Neural cell (in vitro differentiated cells): ENCODE results near the gene MIGA1. TPM values are rescaled to one million over a fixed set of nuclear protein-coding genes. Genes with fewer than 3 reads are reported as not detected.
"Not testable (repeated sequence)": the region's sequence is repeated elsewhere in the genome, so short reads cannot be mapped to it uniquely, and the experiment has no call there.

Experiments
- H2AFZ ChIP-seq: fragments of 200-600, 300-800 bp; sonication (generic), shearing (Covaris generic); 2 replicates; pipeline ENCODE4 v1.6.0; 2014; ENCODE audit warnings: low read depth, mild to moderate bottlenecking, antibody characterized with exemption, low read length, moderate library complexity
- H3F3A ChIP-seq: fragments of 200-600 bp; shearing (Covaris generic); 2 replicates; pipeline ENCODE4 v1.6.1; 2016; ENCODE audit warnings: mild to moderate bottlenecking, moderate library complexity, mixed read lengths, antibody characterized with exemption, low read length; ENCODE audit not compliant: insufficient read depth, poor library complexity, severe bottlenecking
- H3K27ac ChIP-seq: fragments of 200-600, 300-800 bp; sonication (generic), shearing (Covaris generic); 2 replicates; pipeline ENCODE4 v1.5.1; 2014; ENCODE audit warnings: mild to moderate bottlenecking, low read length, moderate library complexity
- H3K27me3 ChIP-seq: fragments of 300-800, 200-600 bp; sonication (generic), shearing (Covaris generic); 2 replicates; pipeline ENCODE4 v1.6.0; 2014; ENCODE audit warnings: mild to moderate bottlenecking, low read depth, low read length, moderate library complexity; ENCODE audit not compliant: insufficient read depth
- H3K36me3 ChIP-seq: fragments of 300-800, 200-600 bp; sonication (generic), shearing (Covaris generic); 2 replicates; pipeline ENCODE4 v1.5.1; 2014; ENCODE audit warnings: mild to moderate bottlenecking, antibody characterized with exemption, low read length, moderate library complexity; ENCODE audit not compliant: insufficient read depth
- H3K4me2 ChIP-seq: fragments of 300-800, 200-600 bp; sonication (generic), shearing (Covaris generic); 2 replicates; pipeline ENCODE4 v1.6.0; 2014; ENCODE audit warnings: mild to moderate bottlenecking, low read length
- H3K4me3 ChIP-seq: fragments of 300-800, 200-600 bp; sonication (generic), shearing (Covaris generic); 2 replicates; pipeline ENCODE4 v1.5.1; 2014; ENCODE audit warnings: mild to moderate bottlenecking, low read length, moderate library complexity
- H3K79me2 ChIP-seq: fragments of 200-600 bp; shearing (Covaris generic); replicated peaks from 2 replicates; pipeline ENCODE4 v1.6.0; 2014; ENCODE audit warnings: mild to moderate bottlenecking, low read length, moderate library complexity; ENCODE audit not compliant: insufficient read depth
- H3K9ac ChIP-seq: fragments of 300-800, 200-600 bp; sonication (generic), shearing (Covaris generic); 2 replicates; pipeline ENCODE4 v1.6.1; 2016; ENCODE audit warnings: mild to moderate bottlenecking, low read length, mixed read lengths
- H3K9me2 ChIP-seq: fragments of 200-600 bp; shearing (Covaris generic); 2 replicates; pipeline ENCODE4 v1.6.1; 2016; ENCODE audit warnings: mild to moderate bottlenecking, low read length, mixed read lengths; ENCODE audit not compliant: insufficient read depth
- H3K9me3 ChIP-seq: fragments of 200-600, 300-800 bp; sonication (generic), shearing (Covaris generic); 2 replicates; pipeline ENCODE4 v1.6.1; 2016; ENCODE audit warnings: mild to moderate bottlenecking, mixed run types, low read length, moderate library complexity, mixed read lengths
- H4K20me1 ChIP-seq: fragments of 200-600 bp; shearing (Covaris generic); 2 replicates; pipeline ENCODE4 v1.6.1; 2016; ENCODE audit warnings: mild to moderate bottlenecking, mixed run types; ENCODE audit not compliant: insufficient read depth
- CTCF ChIP-seq: fragments of 450-650 bp; IDR thresholded peaks from 2 replicates; pipeline ENCODE4 v1.5.1; 2014; ENCODE audit warnings: antibody characterized with exemption, mild to moderate bottlenecking, moderate library complexity; ENCODE audit not compliant: poor library complexity, severe bottlenecking
- EP300 ChIP-seq: fragments of 450-650 bp; conservative IDR thresholded peaks from 2 replicates; pipeline ENCODE4 v1.6.1; 2014; ENCODE audit warnings: antibody characterized with exemption, mild to moderate bottlenecking, moderate library complexity; ENCODE audit not compliant: poor library complexity, severe bottlenecking
- EZH2 ChIP-seq: fragments of 200-600, 300-800 bp; shearing (Covaris generic), sonication (generic); IDR thresholded peaks from 2 replicates; pipeline ENCODE4 v1.6.1; 2014; ENCODE audit warnings: antibody characterized with exemption, low read length, borderline replicate concordance, mild to moderate bottlenecking; ENCODE audit not compliant: insufficient read depth, poor library complexity, severe bottlenecking
- MXI1 ChIP-seq: fragments of 450-650 bp; conservative IDR thresholded peaks from 2 replicates; pipeline ENCODE4 v1.6.1; 2014; ENCODE audit warnings: antibody characterized with exemption, mild to moderate bottlenecking; ENCODE audit not compliant: poor library complexity, severe bottlenecking
- POLR2AphosphoS5 ChIP-seq: IDR thresholded peaks from 2 replicates; pipeline ENCODE4 v1.6.1; 2012
- RAD21 ChIP-seq: fragments of 450-650 bp; conservative IDR thresholded peaks from 2 replicates; pipeline ENCODE4 v1.6.1; 2014; ENCODE audit warnings: antibody characterized with exemption, mild to moderate bottlenecking, moderate library complexity
- REST ChIP-seq: IDR thresholded peaks from 2 replicates; pipeline ENCODE4 v1.6.1; 2012; ENCODE audit warnings: borderline replicate concordance
- SMC3 ChIP-seq: fragments of 450-650 bp; conservative IDR thresholded peaks from 2 replicates; pipeline ENCODE4 v1.6.1; 2014; ENCODE audit warnings: antibody characterized with exemption, mild to moderate bottlenecking, moderate library complexity; ENCODE audit not compliant: poor library complexity
- TAF1 ChIP-seq: IDR thresholded peaks from 2 replicates; pipeline ENCODE4 v1.6.1; 2012; ENCODE audit warnings: low read depth
- polyA plus RNA-seq: library from polyadenylated mRNA; depleted of rRNA; stranded (reverse); fragments of >200 nt; gene quantifications from 2 replicates; pipeline ENCODE4 v1.2.3, GENCODE V29; 2014

The MIGA1 gene
- polyA plus RNA-seq, 1 donor from 2014 or later: 10.8 TPM

DNA sequence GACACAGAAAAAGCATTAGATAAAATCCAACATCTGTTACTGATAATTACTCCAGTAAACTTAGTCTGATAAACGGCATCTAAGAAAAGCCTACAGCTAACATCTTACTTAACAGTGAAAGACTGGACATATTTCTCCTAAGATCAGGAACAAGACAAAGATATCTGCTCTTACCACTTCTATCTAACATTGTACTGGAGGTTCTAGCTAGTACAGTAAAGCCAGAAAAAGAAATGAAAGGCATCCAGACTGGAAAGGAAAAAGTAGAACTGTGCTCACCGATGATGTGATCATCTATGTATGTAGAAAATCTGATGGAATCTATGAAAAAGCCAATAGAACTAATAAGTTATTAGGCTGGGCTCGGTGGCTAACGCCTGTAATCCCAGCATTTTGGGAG lies 130.7 kb downstream of the MIGA1 start:
- Histone ChIP-seq H3K27ac (no peak overlapping the region), H3K4me3 (no peak overlapping the region), H3K9me2 (no peaks in the 10 kb centered on the region), H4K20me1 (no peaks in the 10 kb centered on the region), H3K27me3 (no peaks in the 10 kb centered on the region), H3K79me2 (no peaks in the 10 kb centered on the region), H3K36me3 (no peaks in the 10 kb centered on the region), H3F3A (no peaks in the 10 kb centered on the region), H3K4me2 (no peak overlapping the region), H3K9ac (no peak overlapping the region), H2AFZ (no peak overlapping the region), H3K9me3 (no peaks in the 10 kb centered on the region)
- no peak for TF ChIP-seq CTCF
- no peak for TF ChIP-seq EZH2
- no peak for TF ChIP-seq SMC3
- no peak for TF ChIP-seq MXI1
- TF ChIP-seq RAD21: no peak
- no peak for TF ChIP-seq TAF1
- no peak for TF ChIP-seq REST
- TF ChIP-seq EP300: no peak
- TF ChIP-seq POLR2AphosphoS5: no peak

DNA sequence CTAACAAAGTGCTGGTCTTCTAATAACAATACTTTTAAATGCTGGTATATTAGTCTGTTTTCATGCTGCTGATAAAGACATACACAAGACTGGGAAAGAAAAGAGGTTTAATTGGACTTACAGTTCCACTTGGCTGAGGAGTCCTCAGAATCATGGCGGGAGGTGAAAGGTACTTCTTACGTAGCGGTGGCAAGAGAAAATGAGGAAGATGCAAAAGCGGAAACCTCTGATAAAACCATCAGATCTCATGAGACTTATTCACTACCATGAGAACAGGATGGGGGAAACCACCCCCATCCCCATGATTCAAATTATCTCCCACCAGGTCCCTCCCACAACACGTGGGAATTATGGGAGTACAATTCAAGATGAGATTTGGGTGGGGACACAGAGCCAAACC lies 139.5 kb downstream of the MIGA1 start:
- H3K4me3 ChIP-seq, H3F3A ChIP-seq, H3K27me3 ChIP-seq, H2AFZ ChIP-seq, H3K36me3 ChIP-seq, H3K9me2 ChIP-seq, H3K27ac ChIP-seq, H3K79me2 ChIP-seq, H3K9ac ChIP-seq, H4K20me1 ChIP-seq, H3K9me3 ChIP-seq, H3K4me2 ChIP-seq: not testable (repeated sequence)

- H3K4me3 ChIP-seq: no peak overlapping the region
- H3K79me2 ChIP-seq: no peaks in the 10 kb centered on the region
- no peaks in the 10 kb centered on the region for H4K20me1 ChIP-seq
- no peaks in the 10 kb centered on the region for H3K9me2 ChIP-seq
- H3K4me2 ChIP-seq: no peak overlapping the region
- no peak overlapping the region for H3K27ac ChIP-seq
- H2AFZ ChIP-seq: no peak overlapping the region
- H3F3A ChIP-seq: no peaks in the 10 kb centered on the region
- H3K9me3 ChIP-seq: no peaks in the 10 kb centered on the region
- no peaks in the 10 kb centered on the region for H3K27me3 ChIP-seq
- no peaks in the 10 kb centered on the region for H3K36me3 ChIP-seq
- TF ChIP-seq POLR2AphosphoS5 (no peak), EZH2 (no peak), RAD21 (no peak), SMC3 (no peak), CTCF (no peak), REST (no peak), EP300 (no peak), MXI1 (no peak), TAF1 (no peak)
- no peak overlapping the region for H3K9ac ChIP-seq
Measured at GRCh38 chr1:77925518-77925917, 146.1 kb downstream of the MIGA1 start.
